ENCODE results near the gene SNAPIN.

Gene SNAPIN, protein sequence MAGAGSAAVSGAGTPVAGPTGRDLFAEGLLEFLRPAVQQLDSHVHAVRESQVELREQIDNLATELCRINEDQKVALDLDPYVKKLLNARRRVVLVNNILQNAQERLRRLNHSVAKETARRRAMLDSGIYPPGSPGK

GRCh38 chr1:153658400-153659174 is at the start of gene SNAPIN:
Gene SNAPIN (plus strand): TSS chr1:153658703. CDS start chr1:153658744, 41 bp downstream.
- DNase-seq = peak; percentile 95

- peak; percentile 98 for DNase-seq
Measured at GRCh38 chr1:153608742-153609584, 49.5 kb upstream of the SNAPIN start.

DNA sequence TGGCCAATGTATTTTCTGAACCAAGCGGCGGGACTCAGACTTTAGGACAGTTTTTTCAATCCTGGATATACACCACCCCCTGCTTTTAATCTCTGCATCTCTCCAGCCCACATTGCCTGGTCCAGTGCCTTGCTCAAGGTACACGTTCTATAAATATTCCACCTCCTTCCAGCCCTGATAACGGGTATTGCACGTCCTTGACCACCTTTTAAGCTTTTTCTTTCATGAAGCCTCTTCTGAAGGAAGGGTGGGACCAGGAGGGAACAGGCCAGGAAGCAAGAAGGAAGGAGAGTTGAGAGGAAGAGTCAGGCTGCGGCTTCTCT is 49.0 kb upstream of the SNAPIN start:
- peak; percentile 62 for DNase-seq

DNA sequence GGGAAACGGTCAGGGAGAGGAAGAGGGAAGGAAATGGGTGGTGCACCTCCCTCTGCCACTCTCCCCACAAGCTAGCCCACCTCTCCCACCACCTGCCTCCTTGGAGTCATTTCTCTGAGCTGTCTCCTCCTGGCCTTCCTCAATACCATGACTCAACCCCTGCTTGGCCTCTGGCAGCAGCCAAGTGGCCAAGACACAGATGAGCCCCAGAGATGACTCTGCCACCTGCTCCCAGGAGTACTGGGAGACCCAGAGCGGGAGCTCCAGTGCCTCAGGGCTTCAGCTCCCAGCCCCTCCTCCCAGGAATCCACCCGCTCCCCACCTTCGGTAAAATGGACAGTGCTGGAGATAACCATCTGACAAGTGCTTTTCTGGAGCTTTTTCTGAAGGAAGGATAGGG is 48.2 kb upstream of the SNAPIN start:
- peak; percentile 95 for DNase-seq

DNA sequence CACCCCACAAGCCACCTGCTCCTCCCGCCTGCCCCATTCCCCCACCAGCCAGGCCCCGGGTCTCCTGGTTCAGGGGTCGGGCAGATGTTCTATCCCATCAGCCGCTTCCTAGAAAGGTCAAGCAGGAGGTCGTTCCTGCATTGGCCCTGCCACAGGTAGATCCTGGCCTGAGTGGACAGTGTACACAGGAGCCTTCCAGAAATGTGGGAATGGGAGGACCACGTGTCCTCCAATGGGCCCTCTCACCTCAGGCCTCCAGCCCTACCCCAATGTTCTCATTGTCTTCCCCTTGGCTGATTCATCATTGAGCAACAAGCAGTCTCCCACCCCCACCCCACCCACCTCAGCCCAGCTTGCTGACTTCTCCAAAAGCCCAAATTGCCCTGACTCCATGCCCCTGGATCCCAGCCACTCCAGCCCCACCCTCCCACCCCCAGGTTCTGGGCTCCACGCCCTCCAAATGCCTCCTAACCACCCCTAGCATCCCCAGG is 47.6 kb upstream of the SNAPIN start:
- no peak for DNase-seq

DNA sequence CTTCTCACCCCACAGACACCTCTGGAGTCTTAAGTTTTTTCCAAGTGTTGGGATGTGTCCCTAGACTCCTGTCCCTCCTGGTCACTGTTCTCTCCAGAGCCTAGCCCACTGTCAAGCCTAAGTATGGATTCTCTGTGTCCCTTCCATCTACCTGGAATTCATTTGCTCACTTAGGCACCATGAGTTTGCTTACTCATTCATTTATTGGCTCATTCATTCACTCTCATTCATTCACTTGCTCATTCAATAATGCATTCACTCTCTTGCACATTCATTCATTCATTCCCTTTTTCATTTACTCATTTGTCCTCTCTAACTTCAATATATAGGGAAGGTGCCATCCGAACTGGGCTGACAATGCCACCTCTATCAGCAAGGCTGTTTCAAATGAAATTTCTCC is 47.1 kb upstream of the SNAPIN start:
- DNase-seq = no peak

- no peak for DNase-seq
Measured at GRCh38 chr1:153612111-153612754, 46.3 kb upstream of the SNAPIN start.

DNA sequence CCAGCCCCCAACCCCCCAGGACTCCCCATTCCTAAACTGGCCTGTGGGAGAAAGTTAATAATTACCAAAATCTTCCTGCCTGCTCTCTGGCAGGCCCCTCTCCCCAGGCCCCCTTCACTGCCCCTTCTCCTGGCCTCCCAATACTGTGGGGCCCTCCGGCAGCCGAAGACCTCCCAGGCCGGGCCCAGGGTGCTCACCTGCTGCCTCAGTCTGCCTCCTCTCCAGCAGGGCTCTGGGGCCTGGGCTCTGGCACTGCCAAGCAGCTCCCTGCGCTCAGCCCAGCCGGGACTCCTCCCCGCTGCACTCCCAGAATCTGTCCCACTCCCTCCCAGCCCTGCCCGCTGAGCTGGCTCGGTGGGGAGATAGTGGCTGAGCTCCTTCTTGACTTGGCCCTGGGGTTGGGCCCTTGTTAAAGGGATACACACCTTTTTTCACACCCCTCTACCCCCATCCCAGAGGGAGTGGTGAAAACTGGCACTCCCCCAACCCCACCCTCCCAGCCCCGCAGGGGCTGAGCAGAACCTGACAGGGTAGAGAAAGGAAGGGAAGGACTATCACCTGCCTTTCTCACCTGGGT is 45.7 kb upstream of the SNAPIN start, which contains the start of gene S100A16:
S100A16 (minus strand) TSS at position 383 of the 577 bp plus-strand sequence. CDS start 4,986 bp downstream, outside the sequence.
- peak; percentile 83 for DNase-seq

DNA sequence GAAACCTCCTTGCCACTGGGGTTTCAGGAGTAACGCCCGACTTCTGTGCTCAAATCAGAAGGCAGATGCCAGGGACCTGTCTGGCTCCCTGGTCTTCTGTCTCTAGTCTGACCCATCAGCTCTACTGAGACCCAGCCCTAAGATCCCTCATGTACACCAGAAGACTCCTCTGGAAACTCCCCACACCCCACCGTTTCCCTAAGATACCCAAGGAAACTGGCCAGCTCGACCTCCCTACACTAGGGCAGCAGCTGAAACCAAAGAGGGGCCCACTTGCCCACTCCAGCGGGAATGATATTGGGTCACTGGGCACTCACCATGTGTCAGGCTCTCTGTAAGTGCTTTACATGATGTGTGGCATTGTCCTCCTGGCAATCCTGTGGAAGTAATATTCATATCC is 45.1 kb upstream of the SNAPIN start:
- no peak for DNase-seq

DNA sequence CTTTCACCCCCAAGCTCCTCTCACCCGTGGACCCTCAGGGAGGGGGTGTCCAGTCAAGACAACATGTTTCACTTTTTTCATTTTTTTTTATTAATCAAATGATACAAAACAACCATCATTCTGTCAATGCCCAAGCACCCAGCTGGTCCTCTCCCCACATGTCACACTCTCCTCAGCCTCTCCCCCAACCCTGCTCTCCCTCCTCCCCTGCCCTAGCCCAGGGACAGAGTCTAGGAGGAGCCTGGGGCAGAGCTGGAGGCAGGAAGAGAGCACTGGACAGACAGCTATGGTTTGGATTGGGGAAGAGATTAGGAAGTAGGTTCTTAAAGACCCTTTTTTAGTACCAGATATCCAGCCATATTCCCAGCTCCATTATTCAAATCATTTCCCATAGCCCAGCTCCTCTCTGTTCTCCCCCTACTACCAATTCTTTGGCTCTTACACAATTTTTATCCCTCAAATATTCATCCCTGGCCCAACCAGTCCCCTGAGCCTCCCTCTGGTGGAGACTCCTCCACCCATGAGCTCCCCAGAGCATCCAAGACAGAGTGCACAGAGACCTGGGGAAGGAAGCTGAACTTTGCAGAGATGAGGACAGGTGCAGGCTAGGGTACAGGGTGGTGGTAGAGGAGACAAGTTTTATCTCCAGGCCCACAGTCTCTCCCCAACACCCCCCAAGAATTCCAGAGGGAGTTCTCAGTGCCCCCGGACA is 44.2 kb upstream of the SNAPIN start:
- DNase-seq = no peak

DNA sequence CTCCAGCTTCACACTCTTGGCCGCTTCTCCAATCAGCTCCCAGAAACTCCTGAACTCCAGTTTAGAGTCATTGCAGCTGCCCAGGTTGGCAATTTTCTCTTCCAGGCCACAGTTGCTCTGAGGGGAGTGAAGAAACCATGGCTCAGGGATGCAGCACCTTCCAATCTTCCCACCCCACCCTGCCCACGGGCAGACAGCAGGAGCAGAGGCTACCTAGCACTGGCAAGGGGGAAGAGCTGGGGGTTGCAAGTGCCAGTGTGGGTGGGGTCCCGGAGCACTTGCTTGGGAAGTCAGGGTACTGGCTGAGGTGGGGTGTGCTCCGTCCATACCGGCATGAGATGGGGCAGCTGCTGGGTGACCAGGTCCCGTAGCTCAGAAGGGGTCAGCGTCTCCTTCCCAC is 43.6 kb upstream of the SNAPIN start:
- DNase-seq = no peak

- no peak for DNase-seq
Measured at GRCh38 chr1:153615406-153615805, 43.1 kb upstream of the SNAPIN start.

DNA sequence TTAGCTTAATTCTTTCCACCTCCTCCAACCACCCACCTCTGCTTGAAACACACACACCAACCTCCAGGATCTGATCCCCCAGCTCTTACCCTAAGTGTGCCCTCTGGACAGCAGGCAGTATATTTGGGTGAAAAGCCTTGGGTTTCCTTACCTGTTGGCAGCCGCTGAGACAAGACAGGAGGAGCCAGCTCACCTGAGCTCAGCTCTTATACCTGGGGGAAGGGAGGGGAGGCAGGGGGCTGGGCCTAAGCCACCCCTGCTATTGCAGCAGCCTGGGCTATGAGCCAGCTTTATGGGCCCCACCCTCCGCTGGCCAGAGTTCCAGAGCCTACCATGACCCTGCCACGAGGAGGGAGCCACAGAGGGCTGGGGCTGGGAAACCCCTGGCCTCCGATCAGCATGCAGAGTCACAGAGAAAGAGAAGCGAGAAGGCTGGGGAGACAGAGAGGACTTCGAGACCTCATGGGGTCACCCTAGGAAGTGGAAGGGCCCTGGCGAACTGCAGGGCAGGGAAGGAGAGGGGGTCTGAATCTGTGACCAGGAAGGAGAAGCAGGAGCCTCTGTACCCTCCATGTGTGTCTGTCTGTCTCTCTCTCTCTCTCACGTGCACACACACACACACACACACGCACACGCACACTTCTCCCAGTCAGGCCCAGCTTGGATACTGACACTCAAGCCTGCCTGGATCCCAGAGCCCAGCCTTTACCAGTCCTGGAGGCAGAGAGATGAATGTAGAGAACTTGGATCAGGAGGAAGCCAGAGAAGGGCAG is 42.2 kb upstream of the SNAPIN start, which contains the start of gene S100A14:
S100A14 (minus strand) TSS at position 182 of the 773 bp plus-strand sequence. CDS start 467 bp downstream, outside the sequence.
- DNase-seq = peak; percentile 74

DNA sequence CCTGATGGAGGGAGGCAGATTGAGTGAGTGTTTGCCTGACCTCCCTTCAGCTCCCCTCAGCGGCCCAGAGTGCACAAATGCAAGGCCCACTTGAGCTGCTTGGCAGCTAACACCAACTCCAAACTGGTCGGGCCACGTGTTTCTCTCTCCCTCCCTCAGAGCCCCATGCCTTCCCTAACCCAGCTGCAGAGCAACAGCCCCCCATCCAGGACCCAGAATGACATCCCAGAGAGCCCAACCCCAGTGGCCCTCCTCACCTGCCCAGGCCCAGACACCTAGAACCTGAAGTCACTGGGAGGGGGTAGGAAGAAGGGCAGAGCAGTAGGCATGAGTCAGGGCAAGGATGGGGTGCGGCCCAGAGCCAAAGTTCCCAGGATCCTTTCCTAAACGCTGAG is 41.6 kb upstream of the SNAPIN start:
- DNase-seq = no peak

- DNase-seq = peak; percentile 80
Measured at GRCh38 chr1:153617663-153618062, 40.8 kb upstream of the SNAPIN start.

DNA sequence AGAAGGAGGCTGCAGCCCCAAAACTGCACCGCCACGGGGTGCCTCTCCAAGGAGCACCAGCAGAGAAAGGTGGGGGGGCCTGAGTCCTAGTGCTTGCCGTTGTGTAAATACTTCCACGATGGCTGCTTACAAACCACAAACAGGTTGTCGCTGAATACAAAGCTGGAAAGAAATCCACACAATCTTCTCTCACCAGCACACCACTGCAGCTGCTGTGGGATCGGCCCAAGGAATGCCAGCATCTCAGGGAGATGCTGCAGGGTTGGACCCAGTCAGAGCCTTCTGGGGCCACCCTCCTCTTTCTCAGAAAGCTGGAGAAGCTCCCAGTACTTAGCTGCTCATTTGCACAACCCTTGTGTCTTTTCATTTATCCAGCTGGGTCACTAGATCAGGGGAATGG is 39.3 kb upstream of the SNAPIN start:
- DNase-seq = no peak

- DNase-seq = no peak
Measured at GRCh38 chr1:153623101-153623500, 35.4 kb upstream of the SNAPIN start.

- no peak for DNase-seq
Measured at GRCh38 chr1:153624965-153625611, 33.4 kb upstream of the SNAPIN start.

GRCh38 chr1:153626477-153626903 is 32.0 kb upstream of the SNAPIN start:
- no peak for DNase-seq
